ENCODE measurements around the gene EYS.

The EYS gene

GRCh38 chr6:64803470-64804166, 903.4 kb downstream of the EYS start:
- no peak for DNase-seq

GRCh38 chr6:64792534-64792933, 914.5 kb downstream of the EYS start:
- no peak for DNase-seq

- no peak for DNase-seq
These were observed 917.5 kb downstream of the EYS start for GRCh38 chr6:64789476-64789875.

GRCh38 chr6:64786736-64787135, 920.3 kb downstream of the EYS start:
- DNase-seq: no peak

- DNase-seq: no peak
These were observed 924.1 kb downstream of the EYS start for GRCh38 chr6:64782877-64783276.

- no peak for DNase-seq
These were observed 928.9 kb downstream of the EYS start for GRCh38 chr6:64777941-64778785.

- DNase-seq: no peak
These were observed 930.7 kb downstream of the EYS start for GRCh38 chr6:64776359-64776758.

GRCh38 chr6:64774881-64775280, 932.1 kb downstream of the EYS start:
- DNase-seq: no peak

- DNase-seq: no peak
These were observed 956.1 kb downstream of the EYS start for GRCh38 chr6:64750910-64751309.

GRCh38 chr6:64737418-64737817, 969.6 kb downstream of the EYS start:
- no peak for DNase-seq

- DNase-seq: no peak
These were observed 970.5 kb downstream of the EYS start for GRCh38 chr6:64736421-64736950.

GRCh38 chr6:64733433-64733832, 973.6 kb downstream of the EYS start:
- no peak for DNase-seq

- DNase-seq: no peak
These were observed 974.1 kb downstream of the EYS start for GRCh38 chr6:64732888-64733287.

GRCh38 chr6:64729522-64729921, 977.5 kb downstream of the EYS start:
- DNase-seq: no peak

GRCh38 chr6:64727075-64727474, 980.0 kb downstream of the EYS start:
- DNase-seq: no peak

GRCh38 chr6:64724091-64724490, 982.9 kb downstream of the EYS start:
- no peak for DNase-seq

- no peak for DNase-seq
These were observed 983.5 kb downstream of the EYS start for GRCh38 chr6:64723327-64724058.

GRCh38 chr6:64721865-64722264, 985.2 kb downstream of the EYS start:
- DNase-seq: no peak

GRCh38 chr6:64717281-64717680, 989.7 kb downstream of the EYS start:
- DNase-seq: no peak

- no peak for DNase-seq
These were observed 991.4 kb downstream of the EYS start for GRCh38 chr6:64715624-64716023.

- no peak for DNase-seq
These were observed 993.0 kb downstream of the EYS start for GRCh38 chr6:64714073-64714472.

GRCh38 chr6:64713175-64713574, 993.9 kb downstream of the EYS start:
- no peak for DNase-seq

- DNase-seq: no peak
These were observed 994.4 kb downstream of the EYS start for GRCh38 chr6:64712606-64713005.
